Lung microvascular endothelial cell (primary cell): Measurements from ENCODE around the gene CABLES1. TPM values are rescaled to one million over a fixed set of nuclear protein-coding genes. Genes with fewer than 3 reads are reported as not detected.
"Not testable (repeated sequence)": the region's sequence is repeated elsewhere in the genome, so short reads cannot be mapped to it uniquely, and the experiment has no call there.

Experiments used
- DNase-seq, 2 donors: peaks; one replicate each; pipeline versions ENCODE4 v3.0.0 to v3.0.0-alpha.2; 2010; ENCODE audit warnings: low read depth in 2 of 2
- total RNA-seq: library from RNA; depleted of rRNA; stranded (reverse); fragments of >200 nt; gene quantifications from 2 replicates; pipeline ENCODE4 v1.2.1, GENCODE V29; 2014

CABLES1 gene
- total RNA-seq, 1 donor from 2014 or later = 74.8 TPM

DNA sequence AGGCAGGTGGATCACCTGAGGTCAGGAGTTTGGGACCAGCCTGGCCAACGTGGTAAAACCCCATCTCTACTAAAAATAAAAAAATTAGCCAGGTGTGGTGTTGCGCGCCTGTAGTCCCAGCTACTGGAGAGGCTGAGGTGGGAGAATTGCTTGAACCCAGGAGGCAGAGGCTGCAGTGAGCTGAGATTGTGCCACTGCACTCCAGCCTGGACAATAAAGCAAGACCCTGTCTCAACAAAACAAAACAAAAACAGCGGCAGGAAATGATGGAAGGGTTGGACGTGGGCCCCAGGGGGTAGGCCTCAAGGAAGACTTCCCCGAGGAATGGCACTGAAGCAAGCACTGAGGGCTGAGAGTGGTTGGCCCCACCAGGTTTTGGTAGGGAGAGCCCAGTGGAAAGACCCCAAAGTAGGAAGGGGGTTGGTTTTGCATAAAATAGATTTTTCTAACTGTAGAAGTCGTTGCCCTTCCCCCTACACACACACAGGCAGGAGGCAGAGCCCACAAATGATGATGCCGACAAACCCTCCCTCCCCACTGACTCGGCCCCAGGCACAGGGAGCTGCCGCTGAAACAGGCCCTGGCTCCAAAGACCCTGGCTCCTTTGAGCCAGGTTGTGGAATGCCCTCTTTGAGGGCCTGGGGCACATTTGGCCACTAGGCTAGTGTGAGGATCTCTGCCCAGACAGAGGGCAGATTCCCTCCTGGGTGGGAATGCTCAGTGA lies 104.8 kb downstream of the CABLES1 start:
- no peak for DNase-seq

DNA sequence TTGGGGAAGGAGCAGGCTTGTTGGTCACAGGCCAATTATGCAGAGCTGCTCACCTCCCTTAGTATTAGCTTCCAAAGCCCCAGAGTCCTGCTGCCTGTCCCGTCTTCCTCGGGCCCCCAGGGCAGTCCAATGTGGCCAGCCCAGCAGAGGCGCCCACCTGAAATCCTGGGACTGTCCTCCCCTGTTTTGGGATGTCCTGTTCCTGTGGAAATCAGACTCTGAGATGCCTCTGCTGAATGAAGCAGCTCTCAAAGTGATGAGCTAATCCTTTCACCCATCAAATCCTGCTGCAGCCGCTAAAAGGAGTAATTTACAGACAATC lies 105.3 kb downstream of the CABLES1 start:
- DNase-seq = no peak

DNA sequence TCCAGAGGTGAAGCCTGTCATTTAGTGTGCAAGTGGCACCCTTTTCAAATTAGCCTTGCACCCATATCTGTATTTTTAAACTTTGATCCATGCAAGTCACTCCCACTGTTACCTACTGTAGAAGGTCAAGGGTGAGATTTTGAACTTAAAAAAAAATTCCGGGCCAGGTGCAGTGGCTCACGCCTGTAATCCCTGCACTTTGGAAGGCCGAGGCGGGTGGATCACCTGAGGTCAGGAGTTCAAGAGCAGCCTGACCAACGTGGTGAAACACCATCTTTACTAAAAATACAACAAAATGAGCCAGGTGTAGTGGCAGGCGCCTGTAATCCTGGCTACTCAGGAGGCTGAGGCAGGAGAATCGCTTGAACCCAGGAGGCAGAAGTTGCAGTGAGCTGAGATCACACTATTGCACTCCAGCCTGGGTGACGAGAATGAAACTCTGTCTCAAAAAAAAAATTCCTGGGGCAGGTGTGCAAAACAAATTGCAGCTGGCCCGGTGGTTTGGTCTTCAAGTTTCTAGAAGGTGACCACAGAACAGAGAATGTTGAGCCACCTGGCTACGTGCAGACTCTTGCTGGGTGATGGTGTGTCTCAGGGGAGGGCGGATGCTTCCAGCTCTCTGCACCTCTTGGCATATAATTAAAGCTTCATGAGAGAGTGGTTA lies 106.7 kb downstream of the CABLES1 start:
- DNase-seq = not testable (repeated sequence)

DNA sequence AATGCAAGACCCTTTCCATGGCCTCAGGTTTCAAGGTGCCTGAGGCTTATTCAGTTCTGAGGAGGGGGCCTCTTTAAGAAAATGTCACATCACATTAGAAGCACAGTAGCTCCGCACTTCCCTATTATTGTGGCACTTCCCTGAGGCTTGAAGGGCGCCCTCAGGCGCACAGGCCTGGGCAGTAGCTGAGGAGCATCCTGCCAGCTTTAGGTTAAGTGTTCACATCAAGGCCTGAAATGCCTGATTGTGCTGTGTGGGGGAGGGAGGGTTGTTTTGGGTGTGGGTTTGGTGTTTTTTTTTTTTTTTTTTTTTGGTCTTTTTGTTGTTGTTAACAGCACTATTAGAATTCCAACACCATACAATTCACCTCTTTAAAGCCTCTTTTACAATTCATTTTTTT lies 107.9 kb downstream of the CABLES1 start:
- DNase-seq = no peak

DNA sequence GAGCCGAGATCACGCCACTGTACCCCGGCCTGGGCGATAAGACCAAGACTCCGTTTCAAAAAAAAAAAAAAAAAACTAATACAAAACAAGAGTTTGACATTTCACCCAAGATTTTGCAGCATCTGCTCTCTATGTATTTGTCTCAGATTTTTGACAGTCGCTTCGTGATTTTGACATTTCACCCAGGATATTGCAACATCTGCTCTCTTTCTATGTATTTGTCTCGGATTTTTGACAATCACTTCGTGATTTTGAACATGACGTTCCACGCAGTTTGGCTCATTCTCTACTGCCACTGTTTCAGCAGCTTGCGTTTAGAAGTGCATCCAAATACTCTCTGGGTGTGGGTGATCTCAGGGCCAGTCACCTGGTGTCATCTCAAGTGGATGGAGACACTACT lies 108.5 kb downstream of the CABLES1 start:
- no peak for DNase-seq

DNA sequence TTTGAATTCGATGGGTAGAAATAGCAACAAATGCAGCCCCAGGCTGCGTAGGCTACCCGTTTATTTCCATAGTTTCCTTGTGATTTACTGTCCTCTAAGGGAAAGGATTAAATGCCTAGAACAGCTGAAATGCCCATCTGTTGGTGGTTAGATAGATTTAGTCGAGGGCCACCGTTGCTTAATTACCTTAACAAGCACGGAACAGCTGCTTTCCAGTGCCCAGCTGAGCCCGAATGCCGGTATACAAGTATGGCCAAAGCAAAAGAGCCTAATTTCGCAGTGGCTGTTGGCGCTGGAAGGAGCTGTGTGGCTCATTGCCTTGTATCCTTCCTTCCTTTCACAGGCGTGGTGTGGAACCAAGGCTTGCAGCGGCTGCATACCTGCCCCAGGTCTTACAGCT lies 109.1 kb downstream of the CABLES1 start:
- no peak for DNase-seq

DNA sequence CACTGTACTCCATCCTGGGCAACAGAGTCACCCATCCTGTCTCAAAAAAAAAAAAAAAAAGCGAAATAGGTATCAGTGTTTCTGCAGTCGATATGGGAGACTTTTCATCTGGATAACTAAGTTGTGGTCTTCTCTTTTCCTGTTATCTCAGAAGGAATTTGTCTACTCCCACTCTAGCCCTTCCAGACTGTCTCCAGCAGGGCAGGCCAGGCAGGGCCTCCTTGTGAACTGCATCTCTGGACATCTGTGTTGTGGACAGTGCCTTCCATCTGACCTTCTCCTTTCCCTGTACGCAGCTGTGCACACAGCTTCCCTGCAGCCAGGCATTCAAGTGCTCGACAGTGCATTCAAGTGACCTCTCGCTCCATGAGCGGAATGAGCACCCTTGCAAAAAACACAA lies 110.2 kb downstream of the CABLES1 start:
- no peak for DNase-seq

DNA sequence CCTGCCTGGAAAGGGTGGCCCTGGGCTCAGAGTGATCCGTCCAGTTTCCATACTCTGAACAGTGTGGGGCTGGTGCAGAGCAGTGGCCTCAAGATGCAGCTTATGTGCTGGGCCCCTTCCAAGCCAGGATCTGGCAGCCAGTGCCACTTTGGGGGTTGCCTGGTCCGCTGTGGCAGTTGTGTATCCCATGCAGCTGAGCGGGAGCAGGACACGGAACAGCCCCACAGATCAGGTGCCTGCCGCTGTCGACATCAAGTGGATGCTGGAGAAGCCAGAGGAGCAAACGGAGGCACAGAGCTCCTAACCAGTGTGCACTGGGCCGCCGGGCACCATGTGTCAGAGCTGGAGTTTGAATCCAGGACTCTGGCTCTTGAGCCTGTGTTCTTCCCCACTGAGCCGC lies 112.0 kb downstream of the CABLES1 start:
- no peak for DNase-seq

DNA sequence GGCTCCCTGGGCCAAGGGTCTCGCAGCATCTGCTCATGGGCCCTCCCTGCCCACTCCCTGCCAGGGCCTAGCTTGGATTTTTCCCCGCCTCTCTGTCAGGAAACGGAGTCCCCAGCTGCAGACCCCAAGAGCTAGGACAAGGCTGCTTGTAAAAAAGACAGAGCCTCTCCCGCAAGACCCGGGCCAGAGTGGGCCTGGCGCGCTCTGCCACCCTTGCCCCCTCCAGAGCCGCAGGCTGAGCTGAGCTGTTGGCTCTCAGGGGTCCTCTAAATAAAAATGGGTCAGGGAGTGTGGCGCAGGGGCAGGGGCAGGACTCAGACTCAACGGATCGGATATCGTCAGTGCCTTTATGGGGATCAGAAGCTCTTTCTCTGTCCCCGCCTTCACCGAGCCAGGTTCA lies 112.6 kb downstream of the CABLES1 start:
- DNase-seq = no peak

DNA sequence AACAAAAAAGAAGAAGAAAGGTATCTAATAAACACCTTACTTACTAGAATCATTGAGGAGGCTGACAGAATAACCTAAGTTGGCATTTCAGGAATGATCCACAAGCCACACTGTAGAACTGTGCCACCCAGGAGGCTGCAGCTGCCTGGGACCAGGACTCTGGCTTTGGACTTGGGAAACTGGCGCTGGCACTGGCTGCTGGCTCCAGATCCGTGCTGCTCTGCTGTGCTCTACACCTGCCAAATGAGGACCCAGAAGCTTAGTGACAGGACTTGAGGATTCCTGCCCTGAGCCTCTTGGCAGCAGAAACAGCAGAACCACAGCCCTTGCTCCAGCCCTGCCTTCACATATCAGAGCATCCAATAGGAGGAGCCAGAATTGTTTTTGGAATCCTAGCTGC lies 113.5 kb downstream of the CABLES1 start:
- DNase-seq = no peak

DNA sequence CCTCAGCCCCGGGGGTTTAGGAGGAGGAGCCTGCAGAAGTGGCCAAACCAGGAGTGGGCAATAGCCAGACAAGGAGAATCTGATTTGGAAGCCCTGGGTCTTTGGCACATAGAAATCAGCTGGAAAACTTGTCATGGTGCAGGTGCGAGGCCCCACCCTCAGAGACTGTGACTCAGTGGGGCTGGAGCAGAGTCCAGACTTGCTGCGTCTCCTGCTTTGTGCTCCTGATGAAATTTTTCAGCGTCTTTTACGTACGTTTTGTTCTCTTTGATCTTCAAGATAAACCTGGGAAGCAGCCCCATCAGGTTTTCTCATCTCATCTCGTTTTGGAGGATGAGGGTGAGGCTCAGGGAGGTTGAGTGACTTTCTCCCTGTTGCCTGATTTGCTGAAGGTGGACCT lies 114.1 kb downstream of the CABLES1 start:
- no peak for DNase-seq

DNA sequence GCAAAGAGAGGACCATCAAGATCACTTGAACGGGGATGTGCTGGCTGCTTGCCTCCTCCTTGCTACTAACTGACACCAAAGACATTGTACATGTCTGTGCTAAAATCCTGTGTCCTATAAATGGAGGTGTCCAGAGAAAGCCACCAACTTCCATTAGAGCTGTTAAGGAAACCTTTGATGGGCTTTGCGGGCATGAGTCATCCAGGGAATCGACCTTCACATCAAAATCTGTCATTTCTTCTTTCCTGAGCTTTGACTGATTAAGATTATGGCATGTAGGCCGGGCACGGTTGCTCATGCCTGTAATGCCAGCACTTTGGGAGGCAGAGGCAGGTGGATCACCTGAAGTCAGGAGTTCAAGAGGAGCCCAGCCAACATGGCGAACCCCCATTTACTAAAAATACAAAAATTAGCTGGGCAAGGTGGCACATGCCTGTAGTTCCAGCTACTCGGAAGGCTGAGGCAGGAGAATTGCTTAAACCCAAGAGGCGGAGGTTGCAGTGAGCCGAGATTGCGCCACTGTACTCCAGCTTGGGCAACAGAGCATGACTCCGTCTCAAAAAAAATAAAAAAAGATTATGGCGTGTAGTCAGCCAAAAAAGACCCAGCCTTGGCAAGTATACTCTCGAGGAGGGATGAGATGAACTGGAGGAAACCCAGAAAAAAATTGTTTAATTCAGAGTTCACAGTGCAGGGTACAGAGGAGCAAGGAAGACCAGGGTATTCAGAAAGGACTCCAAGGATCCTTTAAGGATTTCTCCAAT lies 115.8 kb downstream of the CABLES1 start:
- DNase-seq = peak in 1 of 2 donors; percentile 33

DNA sequence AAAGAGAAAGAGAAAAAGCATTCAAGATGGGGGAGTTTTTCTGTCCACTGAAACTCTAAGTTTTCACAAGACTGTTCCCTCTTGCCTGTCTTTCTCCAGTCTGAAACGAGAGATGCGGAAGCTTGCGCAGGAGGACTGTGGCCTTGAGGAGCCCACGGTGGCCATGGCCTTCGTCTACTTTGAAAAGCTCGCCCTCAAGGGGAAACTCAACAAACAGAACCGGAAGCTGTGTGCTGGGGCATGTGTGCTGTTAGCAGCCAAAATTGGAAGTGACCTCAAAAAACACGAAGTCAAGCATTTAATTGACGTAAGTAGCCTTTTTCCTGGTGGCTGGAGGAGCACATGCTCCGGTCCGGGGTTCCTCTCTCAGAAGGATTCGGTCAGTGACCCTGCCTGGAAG lies 118.3 kb downstream of the CABLES1 start:
- DNase-seq = no peak

DNA sequence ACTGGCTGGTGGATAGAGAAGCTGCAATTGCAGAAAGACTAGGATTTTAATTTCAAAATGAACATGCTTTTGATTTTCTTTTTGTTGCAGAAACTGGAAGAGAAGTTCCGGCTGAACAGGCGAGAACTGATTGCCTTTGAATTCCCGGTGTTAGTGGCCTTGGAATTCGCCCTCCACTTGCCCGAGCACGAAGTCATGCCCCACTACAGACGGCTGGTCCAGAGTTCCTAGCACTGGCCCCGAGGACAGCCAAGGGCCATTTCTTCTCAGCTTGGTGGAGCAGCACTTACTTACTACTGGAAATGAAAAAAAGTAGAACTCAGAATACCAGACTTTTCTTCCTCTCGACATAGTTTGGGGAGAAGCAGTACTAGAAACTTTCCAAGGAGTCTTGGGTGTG lies 121.9 kb downstream of the CABLES1 start:
- DNase-seq = no peak

DNA sequence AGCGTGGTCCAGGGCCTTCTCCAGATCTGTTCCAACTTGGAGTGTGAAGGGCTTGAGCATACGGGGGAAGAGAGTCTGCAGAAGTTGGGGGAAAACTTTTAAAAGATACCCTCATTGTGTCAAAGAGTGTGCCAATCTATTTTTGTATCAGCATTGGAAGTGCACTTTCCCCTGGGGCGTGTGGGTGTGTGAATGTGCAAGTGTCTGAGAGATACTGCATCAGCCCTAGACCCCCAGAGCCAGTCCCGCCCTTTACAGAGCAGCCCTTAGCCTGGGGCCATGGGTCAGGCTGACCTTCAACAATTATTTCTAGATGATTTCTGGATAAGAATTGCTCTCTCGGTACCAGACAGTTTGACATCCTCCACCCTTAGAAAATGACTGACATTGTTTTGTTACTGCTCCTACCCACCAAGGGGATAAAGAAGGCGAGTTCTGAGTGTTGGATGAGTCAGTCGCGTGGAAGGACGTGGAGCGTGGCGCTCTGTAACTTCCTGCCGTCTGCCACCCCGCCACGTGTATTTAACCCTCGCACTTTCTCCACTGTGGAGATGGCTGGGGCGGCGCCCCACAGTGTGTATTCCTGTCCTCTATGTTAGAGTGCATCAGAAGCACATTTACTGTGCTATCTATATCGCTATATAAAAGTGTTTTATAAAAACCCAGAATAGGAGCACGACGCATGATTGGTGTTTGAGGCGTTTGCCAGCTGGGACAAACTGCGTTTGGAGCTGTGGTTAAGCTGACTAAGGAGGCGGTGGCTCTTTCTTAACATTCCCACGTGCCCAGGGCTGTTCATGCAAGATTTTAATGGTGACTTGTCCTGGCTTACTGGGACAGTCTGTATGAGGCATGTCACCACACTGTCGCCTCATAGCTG lies 122.6 kb downstream of the CABLES1 start:
- peak in 1 of 2 donors; percentile 41 for DNase-seq

DNA sequence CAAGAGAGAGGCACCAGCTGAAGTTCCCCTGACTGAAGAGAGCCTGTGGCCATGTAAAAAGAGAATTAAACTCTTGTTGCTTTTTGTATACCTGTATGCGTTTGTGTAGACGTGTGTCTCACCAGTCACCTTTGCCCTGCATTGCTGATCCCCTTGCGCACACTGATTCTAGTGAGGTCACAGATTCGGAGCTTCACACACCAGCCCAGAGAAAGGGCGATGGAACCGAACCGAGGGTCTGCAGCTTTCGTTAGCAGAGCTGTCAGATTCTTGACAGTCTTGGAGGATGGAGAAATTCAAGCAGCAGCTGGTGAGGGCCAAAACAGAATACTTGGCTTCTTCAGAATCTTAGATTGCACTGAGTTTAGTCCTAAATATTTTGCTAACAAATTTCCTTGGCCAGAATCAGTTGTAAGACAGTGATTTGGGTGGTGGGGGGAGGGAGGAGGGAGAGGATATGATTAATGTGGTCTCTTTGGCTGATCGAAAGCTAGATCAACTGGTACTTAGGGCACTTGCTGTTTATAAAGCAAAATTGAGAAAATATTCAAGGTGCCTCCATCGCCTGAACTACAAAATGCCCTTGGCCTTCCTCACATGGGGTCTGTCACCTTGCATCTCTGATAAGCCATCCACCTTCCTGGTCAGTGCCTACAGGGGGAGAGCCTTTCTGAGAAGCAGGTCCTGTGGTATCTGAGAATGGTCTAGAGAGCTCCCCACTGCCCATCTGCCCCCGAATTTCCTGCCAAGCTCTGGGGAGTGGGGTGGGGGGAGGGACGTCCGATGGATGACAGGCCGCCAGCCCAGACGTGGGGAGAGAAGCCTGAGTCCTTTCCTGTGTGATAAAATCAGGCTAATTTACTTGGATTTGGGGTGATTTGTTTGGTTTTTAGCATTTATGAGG lies 123.5 kb downstream of the CABLES1 start:
- peak; percentile 35 to 37 for DNase-seq

DNA sequence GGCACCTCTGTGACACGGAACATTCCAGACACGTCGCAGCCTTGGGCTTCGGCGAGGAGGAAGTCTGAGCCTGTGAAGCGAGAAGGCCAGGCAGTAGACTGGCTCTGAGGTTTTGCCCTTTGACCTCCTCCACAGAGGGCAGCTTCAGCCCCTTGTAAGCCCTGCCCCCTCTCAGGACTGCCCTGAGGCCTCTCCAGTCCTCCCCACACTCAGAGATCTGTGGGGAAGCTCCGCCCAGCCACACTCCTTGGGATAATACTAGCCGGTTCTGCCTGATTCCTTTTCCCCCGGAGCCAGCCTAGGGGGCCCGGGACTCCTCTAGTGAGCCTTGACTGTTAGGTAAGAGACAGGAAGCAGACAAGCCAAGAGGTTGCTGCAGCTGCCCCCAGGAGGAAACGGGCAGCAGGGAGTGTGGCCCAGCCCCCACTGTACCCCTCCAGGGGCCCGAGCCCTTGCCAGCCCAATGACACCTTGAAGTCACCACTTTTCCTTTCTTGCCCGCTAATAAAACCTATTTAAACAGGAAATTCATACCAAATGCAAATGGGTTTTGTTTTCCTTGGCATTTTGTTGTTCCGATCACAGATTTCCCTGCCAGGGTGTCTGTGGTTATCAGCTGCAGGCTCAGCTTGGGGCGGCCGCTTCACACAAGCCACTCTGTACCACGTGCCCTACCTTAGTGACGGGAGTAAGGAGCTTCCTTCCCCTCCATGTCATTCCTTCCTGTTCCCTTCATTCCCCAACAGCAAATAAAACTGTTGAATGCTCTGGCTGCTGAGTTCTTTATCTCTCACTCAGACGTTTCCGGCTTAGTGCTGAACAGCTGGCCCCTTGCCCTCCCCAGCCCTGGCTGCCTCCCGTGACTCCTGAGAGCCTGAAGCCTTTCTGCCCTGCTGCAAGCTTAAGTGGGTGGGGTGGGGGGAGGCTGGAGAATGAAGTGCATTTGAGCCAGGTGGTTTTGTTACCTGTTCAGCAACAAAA lies 124.7 kb downstream of the CABLES1 start:
- DNase-seq = peak; percentile 95 to 100

DNA sequence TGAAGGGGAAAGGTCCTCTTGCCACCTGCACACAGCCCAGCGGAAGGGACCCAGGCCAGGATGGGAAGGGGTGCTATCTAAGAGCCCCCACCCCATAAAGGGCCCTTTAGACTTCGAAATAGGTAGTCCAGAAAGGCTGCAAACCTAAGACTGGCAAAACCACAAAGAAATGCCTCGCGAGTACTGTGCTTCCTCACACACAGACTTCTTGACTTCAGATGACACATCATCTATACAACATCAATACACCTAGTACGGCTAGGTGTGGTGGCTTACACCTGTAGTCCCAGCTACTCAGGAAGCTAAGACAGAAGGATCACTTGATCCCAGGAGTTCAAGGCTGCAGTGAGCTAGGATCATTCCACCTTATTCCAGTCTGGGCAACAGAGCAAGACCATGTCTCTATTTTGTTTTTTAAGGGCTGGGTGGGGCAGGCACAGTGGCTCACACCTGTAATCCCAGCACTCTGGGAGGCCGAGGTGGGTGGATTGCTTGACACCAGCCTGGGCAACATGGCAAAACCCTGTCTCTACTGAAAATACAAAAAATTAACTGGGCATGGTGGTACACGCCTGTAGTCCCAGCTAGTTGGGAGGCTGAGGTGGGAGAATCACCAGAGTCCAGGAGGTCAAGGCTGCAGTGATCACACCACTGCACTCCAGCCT lies 125.8 kb downstream of the CABLES1 start:
- no peak for DNase-seq
